OCI-LY1 (cell line): Measurements from ENCODE around the gene OXER1.

ENCODE experiments used
- H2AFZ ChIP-seq: fragments of 200-600 bp; sonication (generic), shearing (Covaris generic); 2 replicates; pipeline ENCODE4 v1.6.0; 2014; ENCODE audit warnings: antibody characterized with exemption, mild to moderate bottlenecking, low read length
- H3F3A ChIP-seq: fragments of 200-600 bp; sonication (generic), shearing (Covaris generic); 2 replicates; pipeline ENCODE4 v1.6.0; 2014; ENCODE audit warnings: mild to moderate bottlenecking, antibody characterized with exemption, low read length, moderate library complexity; ENCODE audit not compliant: insufficient read depth
- H3K27ac ChIP-seq: fragments of 200-600 bp; sonication (generic); 2 replicates; pipeline ENCODE4 v1.5.1; 2014; ENCODE audit warnings: low read length, mixed run types, mild to moderate bottlenecking, low read depth; ENCODE audit not compliant: poor library complexity, severe bottlenecking
- H3K27me3 ChIP-seq: fragments of 200-600 bp; sonication (generic); 2 replicates; pipeline ENCODE4 v1.6.0; 2014; ENCODE audit warnings: antibody characterized with exemption, mild to moderate bottlenecking, low read length, moderate library complexity; ENCODE audit not compliant: insufficient read depth
- H3K36me3 ChIP-seq: fragments of 200-600 bp; sonication (generic); 2 replicates; pipeline ENCODE4 v1.6.1; 2014; ENCODE audit warnings: mild to moderate bottlenecking, antibody characterized with exemption, low read length, moderate library complexity, mixed read lengths; ENCODE audit not compliant: insufficient read depth
- H3K4me1 ChIP-seq: fragments of 200-600 bp; sonication (generic); 2 replicates; pipeline ENCODE4 v1.5.1; 2014; ENCODE audit warnings: mild to moderate bottlenecking, low read length, moderate library complexity; ENCODE audit not compliant: insufficient read depth, severe bottlenecking
- H3K4me2 ChIP-seq: fragments of 200-600 bp; sonication (generic), shearing (Covaris generic); 2 replicates; pipeline ENCODE4 v1.6.1; 2014; ENCODE audit warnings: low read length
- H3K4me3 ChIP-seq: fragments of 200-600 bp; sonication (generic); 2 replicates; pipeline ENCODE4 v1.5.1; 2014; ENCODE audit warnings: low read length, low read depth, mild to moderate bottlenecking, mixed read lengths; ENCODE audit not compliant: poor library complexity, severe bottlenecking
- H3K79me2 ChIP-seq: fragments of 200-600 bp; shearing (Covaris generic); 2 replicates; pipeline ENCODE4 v1.6.1; 2016; ENCODE audit warnings: mixed run types, low read length, mixed read lengths; ENCODE audit not compliant: insufficient read depth
- H3K9ac ChIP-seq: fragments of 200-600 bp; sonication (generic), shearing (Covaris generic); 2 replicates; pipeline ENCODE4 v1.6.1; 2014; ENCODE audit warnings: mild to moderate bottlenecking, low read length, mixed read lengths
- H3K9me2 ChIP-seq: fragments of 200-600 bp; sonication (generic), shearing (Covaris generic); 2 replicates; pipeline ENCODE4 v1.6.1; 2014; ENCODE audit warnings: low read depth, mild to moderate bottlenecking, low read length, mixed read lengths
- H3K9me3 ChIP-seq: fragments of 200-600 bp; shearing (Covaris generic); 2 replicates; pipeline ENCODE4 v1.6.1; 2014; ENCODE audit warnings: low read length, mixed read lengths
- H4K20me1 ChIP-seq: fragments of 200-600 bp; sonication (generic), shearing (Covaris generic); 2 replicates; pipeline ENCODE4 v1.6.0; 2016; ENCODE audit warnings: mild to moderate bottlenecking, low read length; ENCODE audit not compliant: insufficient read depth
- EZH2 ChIP-seq: fragments of 200-600 bp; sonication (generic), shearing (Covaris generic); IDR thresholded peaks from 2 replicates; pipeline ENCODE4 v1.8.0; 2017; ENCODE audit warnings: borderline replicate concordance, mixed run types, mild to moderate bottlenecking, antibody characterized with exemption, low read length, moderate library complexity, mixed read lengths
- TF ChIP-seq, protein P1 (sequence below): fragments of 200-600 bp; sonication (generic), shearing (Covaris generic); IDR thresholded peaks from 2 replicates; pipeline ENCODE4 v1.5.1; 2017; ENCODE audit warnings: mild to moderate bottlenecking, antibody characterized with exemption, low read length, moderate library complexity, mixed read lengths

OXER1 gene

DNA sequence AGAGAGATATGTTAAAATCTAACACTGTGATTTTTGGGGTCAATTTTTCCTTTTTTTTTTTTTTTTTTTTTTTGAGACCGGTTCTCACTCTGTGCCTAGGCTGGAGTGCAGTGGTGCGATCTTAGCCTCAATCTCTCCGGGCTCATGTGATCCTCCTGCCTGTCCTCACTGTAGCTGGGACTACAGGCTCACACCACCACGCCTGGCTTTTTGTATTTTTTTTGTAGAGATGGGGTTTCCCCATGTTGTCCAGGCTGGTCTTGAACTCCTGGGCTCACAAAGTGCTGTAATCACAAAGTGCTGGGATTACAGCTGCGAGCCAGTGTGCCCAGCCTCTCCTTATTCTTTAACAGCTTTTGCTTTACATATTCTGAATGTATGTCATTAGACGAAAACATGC, 31.3 kb upstream of the OXER1 start:
- Histone ChIP-seq H3K4me2 (peak overlapping the region; percentile 45; the same call in 1 of the 2 replicates), H3F3A (0 out of 2 replicates have a peak, but pooled peaks cover 6% of the 10 kb centered on the region), H3K27ac (peak overlapping the region; percentile 89), H3K9me2 (no peaks in the 10 kb centered on the region), H3K27me3 (no peaks in the 10 kb centered on the region), H4K20me1 (no peaks in the 10 kb centered on the region), H3K9ac (peak overlapping the region; percentile 24; the same call in 1 of the 2 replicates), H3K4me1 (peaks cover 57% of the 10 kb centered on the region), H3K79me2 (no peaks in the 10 kb centered on the region), H3K9me3 (no peaks in the 10 kb centered on the region), H3K36me3 (no peaks in the 10 kb centered on the region), H2AFZ (no peak overlapping the region), H3K4me3 (peak overlapping the region; percentile 15)
- TF ChIP-seq, protein P1, sequence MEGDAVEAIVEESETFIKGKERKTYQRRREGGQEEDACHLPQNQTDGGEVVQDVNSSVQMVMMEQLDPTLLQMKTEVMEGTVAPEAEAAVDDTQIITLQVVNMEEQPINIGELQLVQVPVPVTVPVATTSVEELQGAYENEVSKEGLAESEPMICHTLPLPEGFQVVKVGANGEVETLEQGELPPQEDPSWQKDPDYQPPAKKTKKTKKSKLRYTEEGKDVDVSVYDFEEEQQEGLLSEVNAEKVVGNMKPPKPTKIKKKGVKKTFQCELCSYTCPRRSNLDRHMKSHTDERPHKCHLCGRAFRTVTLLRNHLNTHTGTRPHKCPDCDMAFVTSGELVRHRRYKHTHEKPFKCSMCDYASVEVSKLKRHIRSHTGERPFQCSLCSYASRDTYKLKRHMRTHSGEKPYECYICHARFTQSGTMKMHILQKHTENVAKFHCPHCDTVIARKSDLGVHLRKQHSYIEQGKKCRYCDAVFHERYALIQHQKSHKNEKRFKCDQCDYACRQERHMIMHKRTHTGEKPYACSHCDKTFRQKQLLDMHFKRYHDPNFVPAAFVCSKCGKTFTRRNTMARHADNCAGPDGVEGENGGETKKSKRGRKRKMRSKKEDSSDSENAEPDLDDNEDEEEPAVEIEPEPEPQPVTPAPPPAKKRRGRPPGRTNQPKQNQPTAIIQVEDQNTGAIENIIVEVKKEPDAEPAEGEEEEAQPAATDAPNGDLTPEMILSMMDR: no peak
- no peak for TF ChIP-seq EZH2

DNA sequence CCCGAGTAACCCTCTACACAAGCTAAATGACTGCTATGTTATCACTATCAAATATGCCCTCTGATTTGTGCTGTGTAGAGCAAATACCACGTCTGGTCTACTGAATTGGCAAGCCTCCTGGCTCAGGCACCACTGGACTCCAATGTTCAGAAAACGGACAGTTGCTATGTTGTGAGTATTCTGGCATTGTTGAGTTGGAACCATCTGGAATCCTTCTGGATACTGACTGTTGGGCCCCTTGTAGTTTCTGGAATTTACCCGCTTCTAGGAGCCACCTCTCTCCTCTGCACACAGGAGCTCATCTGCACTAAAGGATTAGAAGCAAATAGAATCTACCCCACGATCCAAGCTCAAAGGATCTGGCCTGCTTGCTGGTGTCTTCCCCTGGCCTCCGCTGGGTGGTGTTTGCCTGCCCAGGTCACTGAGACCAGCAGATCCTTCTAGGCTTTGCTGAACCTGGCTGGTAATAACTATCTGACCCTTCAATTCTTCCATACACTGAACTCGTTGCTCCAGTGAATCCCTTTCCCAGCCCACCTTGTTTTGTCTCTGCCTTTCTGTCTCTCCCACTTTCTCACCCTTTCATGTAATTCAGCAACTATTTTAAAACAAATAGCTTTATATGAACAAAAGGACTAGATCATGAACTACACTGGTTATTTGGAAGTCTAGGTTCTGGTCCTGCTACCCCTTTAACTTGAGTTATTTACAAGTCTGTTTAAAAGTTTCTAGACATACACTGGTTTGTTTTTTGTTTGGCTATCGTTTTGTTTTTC, 30.5 kb upstream of the OXER1 start:
- no peak overlapping the region for H2AFZ ChIP-seq
- H3K27ac ChIP-seq: peak overlapping the region; percentile 89
- TF ChIP-seq, protein P1: peak; percentile 57
- no peak for TF ChIP-seq EZH2
- no peaks in the 10 kb centered on the region for H3K9me2 ChIP-seq
- H3K4me2 ChIP-seq: peak overlapping the region; percentile 84; the same call in 1 of the 2 replicates
- no peaks in the 10 kb centered on the region for H4K20me1 ChIP-seq
- H3K9me3 ChIP-seq: no peaks in the 10 kb centered on the region
- H3K27me3 ChIP-seq: no peaks in the 10 kb centered on the region
- no peaks in the 10 kb centered on the region for H3K79me2 ChIP-seq
- peak overlapping the region; percentile 16; the same call in 1 of the 2 replicates for H3K9ac ChIP-seq
- H3K4me3 ChIP-seq: peak overlapping the region; percentile 65
- no peaks in the 10 kb centered on the region for H3K36me3 ChIP-seq
- H3K4me1 ChIP-seq: peaks cover 57% of the 10 kb centered on the region
- H3F3A ChIP-seq: 0 out of 2 replicates have a peak, but pooled peaks cover 6% of the 10 kb centered on the region

DNA sequence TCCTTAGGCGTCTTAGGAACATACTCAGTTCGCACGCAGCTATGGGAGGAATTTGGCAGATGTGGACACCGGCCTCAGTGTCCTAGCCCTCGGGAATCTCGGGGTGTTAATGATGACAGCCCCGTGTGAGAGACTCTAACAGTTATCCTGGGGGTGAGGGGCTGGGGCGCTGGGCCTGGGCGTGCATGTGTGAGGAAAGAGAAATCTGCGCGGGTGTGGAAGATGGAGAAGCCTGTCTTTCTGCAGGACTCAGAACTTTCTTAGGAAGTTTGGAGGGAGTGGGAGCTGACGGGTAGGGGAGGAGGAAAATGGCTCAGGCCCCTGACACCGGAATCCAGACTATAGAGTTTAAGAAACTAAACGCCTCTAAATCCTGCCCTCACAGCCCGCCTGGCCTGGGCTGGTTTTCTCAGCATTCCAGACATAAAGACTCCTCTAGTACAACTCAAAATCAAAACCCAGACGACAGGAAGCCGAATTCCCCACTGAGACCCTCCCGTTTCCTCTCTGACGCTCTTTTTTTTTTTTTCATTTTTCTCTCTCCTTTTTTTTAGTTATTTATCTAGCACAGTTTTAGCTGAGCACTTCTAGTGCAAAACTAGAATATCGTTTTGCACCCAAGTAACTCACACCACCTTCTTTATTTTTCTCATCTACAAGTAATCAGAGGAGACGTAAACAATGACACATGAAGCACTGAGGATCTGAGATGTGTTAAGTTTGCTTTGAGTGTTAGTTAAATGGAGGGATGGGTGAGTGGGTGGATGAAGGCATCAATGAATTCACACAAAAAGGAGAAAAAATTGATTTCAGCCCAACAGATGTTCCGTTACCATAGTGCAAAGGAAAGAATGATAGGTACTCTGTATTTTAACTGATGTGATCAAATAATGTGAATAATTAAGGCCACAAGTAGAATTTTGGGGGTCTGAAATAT, 29.7 kb upstream of the OXER1 start:
- H3K9me2 ChIP-seq: no peaks in the 10 kb centered on the region
- H3K9ac ChIP-seq: peak overlapping the region; percentile 74; the same call in 1 of the 2 replicates
- peak overlapping the region; percentile 84 for H3K4me2 ChIP-seq
- peak overlapping the region; percentile 89 for H3K27ac ChIP-seq
- H3K36me3 ChIP-seq: no peaks in the 10 kb centered on the region
- no peaks in the 10 kb centered on the region for H3K27me3 ChIP-seq
- H4K20me1 ChIP-seq: no peaks in the 10 kb centered on the region
- peaks cover 60% of the 10 kb centered on the region for H3K4me1 ChIP-seq
- H3K4me3 ChIP-seq: peak overlapping the region; percentile 65
- no peaks in the 10 kb centered on the region for H3K79me2 ChIP-seq
- TF ChIP-seq, protein P1: no peak
- TF ChIP-seq EZH2: no peak
- 0 out of 2 replicates have a peak, but pooled peaks cover 6% of the 10 kb centered on the region for H3F3A ChIP-seq
- no peaks in the 10 kb centered on the region for H3K9me3 ChIP-seq
- no peak overlapping the region for H2AFZ ChIP-seq
